ENCODE data around the gene BBS7. TPM values are rescaled to one million over a fixed set of nuclear protein-coding genes. Genes with fewer than 3 reads are reported as not detected.

Gene BBS7
- total and polyA plus RNA-seq, 9 of the 15 experiments (the other 6 are each of a cell fraction or from before 2014, with no cell fraction given), result 13.4 to 25.8 (median 16.4) TPM

DNA sequence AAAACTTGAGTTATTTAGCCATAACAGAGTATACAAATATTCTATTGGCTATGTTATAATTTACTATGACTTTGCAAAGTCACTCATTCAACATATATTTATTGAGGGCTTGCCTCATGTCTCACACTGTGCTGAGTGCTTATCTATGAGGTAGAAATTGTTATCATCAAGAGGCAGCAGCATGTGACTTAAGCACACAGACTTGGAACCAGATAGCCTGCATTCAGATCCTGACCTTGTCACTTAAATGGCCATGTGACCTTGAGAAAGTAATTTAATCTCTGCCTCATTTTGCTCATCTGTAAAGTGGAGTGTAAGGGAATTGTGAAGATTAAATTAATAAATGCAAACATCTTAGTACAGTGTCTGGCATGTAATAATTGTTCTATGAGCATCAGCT is 79.3 kb downstream of the BBS7 start (continued):
- TF ChIP-seq CREB3 (tag; conservative IDR thresholded peaks at IDR 0.05; ENCODE audit: low read depth) (no peak), HDGF (IDR thresholded peaks at IDR 0.05) (no peak), ZNF431 (CRISPR knock-in tag; IDR thresholded peaks at IDR 0.05) (no peak), ZNF79 (CRISPR knock-in tag; IDR thresholded peaks at IDR 0.05; ENCODE audit: low read depth) (no peak), HDAC2 (IDR thresholded peaks at IDR 0.05) (peak; percentile 92), MCM3 (IDR thresholded peaks at IDR 0.05) (no peak), FOXP4 (CRISPR knock-in tag; IDR thresholded peaks at IDR 0.05; ENCODE audit: borderline replicate concordance) (no peak), HOXB6 (CRISPR knock-in tag; IDR thresholded peaks at IDR 0.05; ENCODE audit: borderline replicate concordance) (no peak), PML (IDR thresholded peaks at IDR 0.05; ENCODE audit: low read length) (peak; percentile 96), SREBF2 (CRISPR knock-in tag; IDR thresholded peaks at IDR 0.05) (no peak), ZNF41 (CRISPR knock-in tag; conservative IDR thresholded peaks at IDR 0.05) (0 out of 2 replicates have a peak, but pooled peaks have one; percentile 22), RBM39 (optimal IDR thresholded peaks at IDR 0.05; ENCODE audit: low read depth, low read length) (no peak), POU5F1 (IDR thresholded peaks at IDR 0.05; ENCODE audit: borderline replicate concordance, low read depth, low read length, partially characterized antibody) (no peak), RBBP5 (IDR thresholded peaks at IDR 0.05; ENCODE audit: borderline replicate concordance, insufficient read depth, low read length, poor library complexity, severe bottlenecking) (no peak), ZNF324 (CRISPR knock-in tag; IDR thresholded peaks at IDR 0.05) (no peak), MNT (conservative IDR thresholded peaks at IDR 0.05) (peak; percentile 72 to 75), TCFL5 (CRISPR knock-in tag; conservative IDR thresholded peaks at IDR 0.05) (no peak), PTTG1 (tag; IDR thresholded peaks at IDR 0.05; ENCODE audit: low read depth) (no peak), GTF2F1 (IDR thresholded peaks at IDR 0.05; ENCODE audit: low read depth, low read length) (no peak), CBX1 (IDR thresholded peaks at IDR 0.05; ENCODE audit: low read depth) (no peak; the same call in 1 of the 2 replicates), RFX1 (IDR thresholded peaks at IDR 0.05) (no peak), RB1 (IDR thresholded peaks at IDR 0.05; ENCODE audit: low read depth) (no peak; the same call in 1 of the 2 replicates), TAF7 (tag; IDR thresholded peaks at IDR 0.05) (no peak), SMAD3 (CRISPR knock-in tag; conservative IDR thresholded peaks at IDR 0.05) (peak; percentile 63; the same call in 1 of the 2 replicates), CEBPB (tag; IDR thresholded peaks at IDR 0.05) (peak; percentile 63)
- TF ChIP-seq, protein P1, sequence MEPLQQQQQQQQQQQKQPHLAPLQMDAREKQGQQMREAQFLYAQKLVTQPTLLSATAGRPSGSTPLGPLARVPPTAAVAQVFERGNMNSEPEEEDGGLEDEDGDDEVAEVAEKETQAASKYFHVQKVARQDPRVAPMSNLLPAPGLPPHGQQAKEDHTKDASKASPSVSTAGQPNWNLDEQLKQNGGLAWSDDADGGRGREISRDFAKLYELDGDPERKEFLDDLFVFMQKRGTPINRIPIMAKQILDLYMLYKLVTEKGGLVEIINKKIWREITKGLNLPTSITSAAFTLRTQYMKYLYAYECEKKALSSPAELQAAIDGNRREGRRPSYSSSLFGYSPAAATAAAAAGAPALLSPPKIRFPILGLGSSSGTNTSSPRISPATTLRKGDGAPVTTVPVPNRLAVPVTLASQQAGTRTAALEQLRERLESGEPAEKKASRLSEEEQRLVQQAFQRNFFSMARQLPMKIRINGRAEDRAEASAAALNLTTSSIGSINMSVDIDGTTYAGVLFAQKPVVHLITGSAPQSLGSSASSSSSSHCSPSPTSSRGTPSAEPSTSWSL (CRISPR knock-in tag; IDR thresholded peaks at IDR 0.05; ENCODE audit: borderline replicate concordance), result no peak
